ENCODE data around the gene HS6ST3. TPM values are rescaled to one million over a fixed set of nuclear protein-coding genes. Genes with fewer than 3 reads are reported as not detected.

HS6ST3 gene
- total and polyA plus RNA-seq, 9 donors: 0.08 to 0.80 (median 0.15) TPM

- WGBS (ENCODE audit: insufficient coverage): no CpG with 5 or more reads among the region's 1 CpG
- no peaks in the 10 kb centered on the region for H3K27me3 ChIP-seq (ENCODE audit: control insufficient read depth, insufficient read depth, low read length)
- no peaks in the 10 kb centered on the region for H3K4me1 ChIP-seq (ENCODE audit: control insufficient read depth, insufficient read depth, low read length)
- H3K27ac ChIP-seq (ENCODE audit: low read length): no peak overlapping the region
- DNase-seq: no peak
- H3K4me3 ChIP-seq (ENCODE audit: low read length): no peak overlapping the region
- no peaks in the 10 kb centered on the region for H3K9me3 ChIP-seq (replicated peaks; ENCODE audit: control insufficient read depth, low read depth, low read length)
- no peaks in the 10 kb centered on the region for H3K36me3 ChIP-seq (ENCODE audit: control insufficient read depth, insufficient read depth, low read length)
Measured at GRCh38 chr13:96684907-96685306, 595.0 kb downstream of the HS6ST3 start.

GRCh38 chr13:96686286-96686685, 596.4 kb downstream of the HS6ST3 start:
- H3K36me3 ChIP-seq (ENCODE audit: control insufficient read depth, insufficient read depth, low read length): no peaks in the 10 kb centered on the region
- no peaks in the 10 kb centered on the region for H3K4me1 ChIP-seq (ENCODE audit: control insufficient read depth, insufficient read depth, low read length)
- H3K27ac ChIP-seq (ENCODE audit: low read length): no peak overlapping the region
- no peaks in the 10 kb centered on the region for H3K27me3 ChIP-seq (ENCODE audit: control insufficient read depth, insufficient read depth, low read length)
- H3K9me3 ChIP-seq (replicated peaks; ENCODE audit: control insufficient read depth, low read depth, low read length): no peaks in the 10 kb centered on the region
- WGBS (ENCODE audit: insufficient coverage): no CpG with 5 or more reads among the region's 2 CpGs
- DNase-seq: no peak
- no peak overlapping the region for H3K4me3 ChIP-seq (ENCODE audit: low read length)

- Histone ChIP-seq H3K36me3 (ENCODE audit: control insufficient read depth, insufficient read depth, low read length) (no peaks in the 10 kb centered on the region), H3K27ac (ENCODE audit: low read length) (no peak overlapping the region), H3K27me3 (ENCODE audit: control insufficient read depth, insufficient read depth, low read length) (no peaks in the 10 kb centered on the region), H3K4me1 (ENCODE audit: control insufficient read depth, insufficient read depth, low read length) (no peaks in the 10 kb centered on the region), H3K4me3 (ENCODE audit: low read length) (no peak overlapping the region), H3K9me3 (replicated peaks; ENCODE audit: control insufficient read depth, low read depth, low read length) (no peaks in the 10 kb centered on the region)
- DNase-seq: no peak
- no CpG with 5 or more reads among the region's 3 CpGs for WGBS (ENCODE audit: insufficient coverage)
Measured at GRCh38 chr13:96687191-96687590, 597.3 kb downstream of the HS6ST3 start.

GRCh38 chr13:96690998-96691397, 601.1 kb downstream of the HS6ST3 start:
- Histone ChIP-seq H3K4me3 (ENCODE audit: low read length) (no peak overlapping the region), H3K9me3 (replicated peaks; ENCODE audit: control insufficient read depth, low read depth, low read length) (no peaks in the 10 kb centered on the region), H3K4me1 (ENCODE audit: control insufficient read depth, insufficient read depth, low read length) (no peaks in the 10 kb centered on the region), H3K27me3 (ENCODE audit: control insufficient read depth, insufficient read depth, low read length) (no peaks in the 10 kb centered on the region), H3K36me3 (ENCODE audit: control insufficient read depth, insufficient read depth, low read length) (no peaks in the 10 kb centered on the region), H3K27ac (ENCODE audit: low read length) (no peak overlapping the region)
- DNase-seq: no peak

GRCh38 chr13:96696389-96696900, 606.5 kb downstream of the HS6ST3 start:
- WGBS (ENCODE audit: insufficient coverage): no CpG with 5 or more reads among the region's 6 CpGs
- Histone ChIP-seq H3K4me1 (ENCODE audit: control insufficient read depth, insufficient read depth, low read length) (no peaks in the 10 kb centered on the region), H3K4me3 (ENCODE audit: low read length) (no peak overlapping the region), H3K27me3 (ENCODE audit: control insufficient read depth, insufficient read depth, low read length) (no peaks in the 10 kb centered on the region), H3K27ac (ENCODE audit: low read length) (no peak overlapping the region), H3K36me3 (ENCODE audit: control insufficient read depth, insufficient read depth, low read length) (no peaks in the 10 kb centered on the region), H3K9me3 (replicated peaks; ENCODE audit: control insufficient read depth, low read depth, low read length) (no peaks in the 10 kb centered on the region)
- DNase-seq: no peak

- no peaks in the 10 kb centered on the region for H3K27me3 ChIP-seq (ENCODE audit: control insufficient read depth, insufficient read depth, low read length)
- WGBS (ENCODE audit: insufficient coverage): no CpG with 5 or more reads among the region's 2 CpGs
- DNase-seq: no peak
- no peaks in the 10 kb centered on the region for H3K36me3 ChIP-seq (ENCODE audit: control insufficient read depth, insufficient read depth, low read length)
- H3K4me3 ChIP-seq (ENCODE audit: low read length): no peak overlapping the region
- H3K4me1 ChIP-seq (ENCODE audit: control insufficient read depth, insufficient read depth, low read length): no peaks in the 10 kb centered on the region
- no peak overlapping the region for H3K27ac ChIP-seq (ENCODE audit: low read length)
- H3K9me3 ChIP-seq (replicated peaks; ENCODE audit: control insufficient read depth, low read depth, low read length): peaks cover 2% of the 10 kb centered on the region
Measured at GRCh38 chr13:96700657-96701056, 610.8 kb downstream of the HS6ST3 start.

GRCh38 chr13:96707146-96707545, 617.2 kb downstream of the HS6ST3 start:
- no peaks in the 10 kb centered on the region for H3K36me3 ChIP-seq (ENCODE audit: control insufficient read depth, insufficient read depth, low read length)
- no peak for DNase-seq
- H3K27ac ChIP-seq (ENCODE audit: low read length): no peak overlapping the region
- H3K4me1 ChIP-seq (ENCODE audit: control insufficient read depth, insufficient read depth, low read length): no peaks in the 10 kb centered on the region
- no peaks in the 10 kb centered on the region for H3K27me3 ChIP-seq (ENCODE audit: control insufficient read depth, insufficient read depth, low read length)
- peaks cover 2% of the 10 kb centered on the region for H3K9me3 ChIP-seq (replicated peaks; ENCODE audit: control insufficient read depth, low read depth, low read length)
- WGBS (ENCODE audit: insufficient coverage): 100% methylated on average over 1 of the region's 3 CpGs
- H3K4me3 ChIP-seq (ENCODE audit: low read length): no peak overlapping the region

- 100% methylated on average over 3 of the region's 3 CpGs for WGBS (ENCODE audit: insufficient coverage)
- H3K36me3 ChIP-seq (ENCODE audit: control insufficient read depth, insufficient read depth, low read length): no peaks in the 10 kb centered on the region
Measured at GRCh38 chr13:96710166-96710862, 620.4 kb downstream of the HS6ST3 start.

GRCh38 chr13:96720446-96720845, 630.5 kb downstream of the HS6ST3 start:
- no peaks in the 10 kb centered on the region for H3K4me1 ChIP-seq (ENCODE audit: control insufficient read depth, insufficient read depth, low read length)
- H3K36me3 ChIP-seq (ENCODE audit: control insufficient read depth, insufficient read depth, low read length): no peaks in the 10 kb centered on the region
- no peak overlapping the region for H3K27ac ChIP-seq (ENCODE audit: low read length)
- H3K4me3 ChIP-seq (ENCODE audit: low read length): no peak overlapping the region
- DNase-seq: no peak
- WGBS (ENCODE audit: insufficient coverage): no CpG with 5 or more reads among the region's 4 CpGs
- H3K9me3 ChIP-seq (replicated peaks; ENCODE audit: control insufficient read depth, low read depth, low read length): no peaks in the 10 kb centered on the region
- no peaks in the 10 kb centered on the region for H3K27me3 ChIP-seq (ENCODE audit: control insufficient read depth, insufficient read depth, low read length)

More at GRCh38 chr13:96710166-96710862, 620.4 kb downstream of the HS6ST3 start:
- Histone ChIP-seq H3K27me3 (ENCODE audit: control insufficient read depth, insufficient read depth, low read length) (no peaks in the 10 kb centered on the region), H3K4me3 (ENCODE audit: low read length) (no peak overlapping the region), H3K27ac (ENCODE audit: low read length) (no peak overlapping the region), H3K4me1 (ENCODE audit: control insufficient read depth, insufficient read depth, low read length) (no peaks in the 10 kb centered on the region), H3K9me3 (replicated peaks; ENCODE audit: control insufficient read depth, low read depth, low read length) (peaks cover 2% of the 10 kb centered on the region)
- DNase-seq: no peak

GRCh38 chr13:96726651-96727050, 636.7 kb downstream of the HS6ST3 start:
- no peaks in the 10 kb centered on the region for H3K36me3 ChIP-seq (ENCODE audit: control insufficient read depth, insufficient read depth, low read length)
- H3K9me3 ChIP-seq (replicated peaks; ENCODE audit: control insufficient read depth, low read depth, low read length): no peaks in the 10 kb centered on the region
- no peaks in the 10 kb centered on the region for H3K4me1 ChIP-seq (ENCODE audit: control insufficient read depth, insufficient read depth, low read length)
- H3K27ac ChIP-seq (ENCODE audit: low read length): no peak overlapping the region
- H3K27me3 ChIP-seq (ENCODE audit: control insufficient read depth, insufficient read depth, low read length): no peaks in the 10 kb centered on the region
- DNase-seq: no peak
- no peak overlapping the region for H3K4me3 ChIP-seq (ENCODE audit: low read length)

GRCh38 chr13:96728463-96728862, 638.6 kb downstream of the HS6ST3 start:
- no peak for DNase-seq
- Histone ChIP-seq H3K4me3 (ENCODE audit: low read length) (no peak overlapping the region), H3K36me3 (ENCODE audit: control insufficient read depth, insufficient read depth, low read length) (no peaks in the 10 kb centered on the region), H3K27me3 (ENCODE audit: control insufficient read depth, insufficient read depth, low read length) (no peaks in the 10 kb centered on the region), H3K4me1 (ENCODE audit: control insufficient read depth, insufficient read depth, low read length) (no peaks in the 10 kb centered on the region), H3K9me3 (replicated peaks; ENCODE audit: control insufficient read depth, low read depth, low read length) (no peaks in the 10 kb centered on the region), H3K27ac (ENCODE audit: low read length) (no peak overlapping the region)
- WGBS (ENCODE audit: insufficient coverage): no CpG with 5 or more reads among the region's 2 CpGs
